Purkinje cell (primary cell): ENCODE results near the gene MOGAT3. TPM values are rescaled to one million over a fixed set of nuclear protein-coding genes. Genes with fewer than 3 reads are reported as not detected.

Experiments used
- polyA plus RNA-seq: library from polyadenylated mRNA; unstranded; fragments of >200 nt; fragmentation: Nextera tagmentation; gene quantifications from 2 replicates; pipeline ENCODE4 v1.2.1, GENCODE V29; 2014

MOGAT3 gene
- polyA plus RNA-seq = not detected in 2 replicates

GRCh38 chr7:101200862-101201599, at the start of gene MOGAT3:
TSS of gene MOGAT3 (minus strand) at chr7:101201036. CDS start at chr7:101200854, 182 bp downstream.

GRCh38 chr7:101244375-101245146, 43.7 kb upstream of the MOGAT3 start, which contains the start of gene FIS1:
TSS of gene FIS1 (minus strand) at chr7:101245081. CDS start at chr7:101245004, 77 bp downstream.

GRCh38 chr7:101237206-101238067, 36.6 kb upstream of the MOGAT3 start, which contains the start of gene CLDN15:
TSS of gene CLDN15 (minus strand) at chr7:101237802. CDS start at chr7:101237581, 221 bp downstream.

GRCh38 chr7:101217388-101218235, 16.8 kb upstream of the MOGAT3 start, which contains the start of the genes PLOD3 and ZNHIT1:
TSS of gene PLOD3 (minus strand) at chr7:101217581. CDS start at chr7:101217274, 307 bp downstream.
TSS of gene ZNHIT1 (plus strand) at chr7:101218165. CDS start at chr7:101218196, 31 bp downstream.

GRCh38 chr7:101180130-101180755, 20.6 kb downstream of the MOGAT3 start, which contains the start of gene NAT16:
TSS of gene NAT16 (minus strand) at chr7:101180293. CDS start at chr7:101174807, 5,486 bp downstream.

GRCh38 chr7:101165075-101165957, 35.5 kb downstream of the MOGAT3 start, which contains the start of gene VGF:
TSS of gene VGF (minus strand) at chr7:101165569. CDS start at chr7:101164843, 726 bp downstream.

GRCh38 chr7:101153969-101154692, 46.7 kb downstream of the MOGAT3 start, which contains the start of gene AP1S1:
TSS of gene AP1S1 (plus strand) at chr7:101154476. CDS start at chr7:101154515, 39 bp downstream.

Other genes with a start within 250 kb of the MOGAT3 start
- 1.5 TPM in 1 of 2 replicates, not detected in the other for gene MUC12, start 231.5 kb downstream of the MOGAT3 start, polyA plus RNA-seq
- gene MUC17, start 181.0 kb downstream of the MOGAT3 start, polyA plus RNA-seq = not detected in 2 replicates
- gene TRIM56, start 115.6 kb downstream of the MOGAT3 start, polyA plus RNA-seq = 0.06 and 0.19 TPM in 2 replicates
- gene SERPINE1, start 73.9 kb downstream of the MOGAT3 start, polyA plus RNA-seq = not detected in 2 replicates
- gene AP1S1, start 46.6 kb downstream of the MOGAT3 start, polyA plus RNA-seq = 5.8 and 8.2 TPM in 2 replicates
- 0.20 and 10.7 TPM in 2 replicates for gene VGF, start 35.5 kb downstream of the MOGAT3 start, polyA plus RNA-seq
- not detected in 2 replicates for gene NAT16, start 20.7 kb downstream of the MOGAT3 start, polyA plus RNA-seq
- 0.55 TPM in 1 of 2 replicates, not detected in the other for gene PLOD3, start 16.5 kb upstream of the MOGAT3 start, polyA plus RNA-seq
- 41.7 and 43.6 TPM in 2 replicates for gene ZNHIT1, start 17.1 kb upstream of the MOGAT3 start, polyA plus RNA-seq
- gene CLDN15, start 36.8 kb upstream of the MOGAT3 start, polyA plus RNA-seq = 1.5 TPM in 1 of 2 replicates, not detected in the other
- gene FIS1, start 44.0 kb upstream of the MOGAT3 start, polyA plus RNA-seq = 176 and 223 TPM in 2 replicates
- 62.4 and 104 TPM in 2 replicates for gene IFT22, start 120.8 kb upstream of the MOGAT3 start, polyA plus RNA-seq
- 1.7 and 3.0 TPM in 2 replicates for gene COL26A1, start 161.8 kb upstream of the MOGAT3 start, polyA plus RNA-seq